ENCODE measurements around the gene PCDH15. TPM values are rescaled to one million over a fixed set of nuclear protein-coding genes. Genes with fewer than 3 reads are reported as not detected.

Gene PCDH15
- total RNA-seq, 2 experiments from 2014 or later: not detected

DNA sequence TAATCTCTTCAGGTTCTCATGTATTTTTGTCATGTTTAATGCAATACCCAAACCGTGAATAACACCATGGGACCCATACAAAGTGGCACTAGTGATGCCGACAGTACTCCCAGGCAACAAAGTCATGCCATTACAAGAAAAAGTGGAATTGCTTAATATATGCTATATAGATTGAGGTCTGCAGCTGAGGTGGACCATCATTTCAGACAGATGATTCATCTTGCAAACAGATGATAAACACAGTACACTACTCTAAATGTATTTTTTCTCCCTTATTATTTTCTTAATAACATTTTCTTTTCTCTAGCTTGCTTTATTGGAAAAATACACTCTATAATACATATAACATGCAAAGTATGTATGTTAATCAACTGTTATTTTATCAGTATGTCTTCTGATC lies 14.6 kb upstream of the PCDH15 start:
- Histone ChIP-seq H3K9me3 (ENCODE audit: control insufficient read depth in 1 of 2, insufficient read depth in 1 of 2, low read length in 2 of 2) (peaks cover 0 to 10% of the 10 kb centered on the region in 2 experiments), H3K4me3 (ENCODE audit: low read length) (no peak overlapping the region), H3K27ac (ENCODE audit: low read depth in 1 of 2, low read length in 2 of 2) (no peak overlapping the region), H3K4me1 (ENCODE audit: insufficient read depth, low read length) (no peaks in the 10 kb centered on the region), H3K27me3 (ENCODE audit: control insufficient read depth in 1 of 2, insufficient read depth in 2 of 2, low read length in 2 of 2) (no peaks in the 10 kb centered on the region), H3K36me3 (ENCODE audit: insufficient read depth, low read length) (no peaks in the 10 kb centered on the region)
- no peaks in the 10 kb centered on the region for H3K27me3 Mint-ChIP-seq
- H3K9me3 Mint-ChIP-seq: peaks cover 8% of the 10 kb centered on the region
- H3K36me3 Mint-ChIP-seq (ENCODE audit: low read depth): no peaks in the 10 kb centered on the region
- TF ChIP-seq, protein P1, sequence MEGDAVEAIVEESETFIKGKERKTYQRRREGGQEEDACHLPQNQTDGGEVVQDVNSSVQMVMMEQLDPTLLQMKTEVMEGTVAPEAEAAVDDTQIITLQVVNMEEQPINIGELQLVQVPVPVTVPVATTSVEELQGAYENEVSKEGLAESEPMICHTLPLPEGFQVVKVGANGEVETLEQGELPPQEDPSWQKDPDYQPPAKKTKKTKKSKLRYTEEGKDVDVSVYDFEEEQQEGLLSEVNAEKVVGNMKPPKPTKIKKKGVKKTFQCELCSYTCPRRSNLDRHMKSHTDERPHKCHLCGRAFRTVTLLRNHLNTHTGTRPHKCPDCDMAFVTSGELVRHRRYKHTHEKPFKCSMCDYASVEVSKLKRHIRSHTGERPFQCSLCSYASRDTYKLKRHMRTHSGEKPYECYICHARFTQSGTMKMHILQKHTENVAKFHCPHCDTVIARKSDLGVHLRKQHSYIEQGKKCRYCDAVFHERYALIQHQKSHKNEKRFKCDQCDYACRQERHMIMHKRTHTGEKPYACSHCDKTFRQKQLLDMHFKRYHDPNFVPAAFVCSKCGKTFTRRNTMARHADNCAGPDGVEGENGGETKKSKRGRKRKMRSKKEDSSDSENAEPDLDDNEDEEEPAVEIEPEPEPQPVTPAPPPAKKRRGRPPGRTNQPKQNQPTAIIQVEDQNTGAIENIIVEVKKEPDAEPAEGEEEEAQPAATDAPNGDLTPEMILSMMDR (IDR thresholded peaks at IDR 0.05): no peak
- intact Hi-C loops (cut with DNase I, micrococcal nuclease): no loop called here
- ChIA-PET POLR2A (no interaction called here), CTCF (no interaction called here)
- no peak overlapping the region for H3K27ac Mint-ChIP-seq
- no peak for DNase-seq
- no peak overlapping the region for H3K4me3 Mint-ChIP-seq
- no peak for ATAC-seq (ENCODE audit: poor library complexity)
- no peaks in the 10 kb centered on the region for H3K4me1 Mint-ChIP-seq (ENCODE audit: low read depth)

DNA sequence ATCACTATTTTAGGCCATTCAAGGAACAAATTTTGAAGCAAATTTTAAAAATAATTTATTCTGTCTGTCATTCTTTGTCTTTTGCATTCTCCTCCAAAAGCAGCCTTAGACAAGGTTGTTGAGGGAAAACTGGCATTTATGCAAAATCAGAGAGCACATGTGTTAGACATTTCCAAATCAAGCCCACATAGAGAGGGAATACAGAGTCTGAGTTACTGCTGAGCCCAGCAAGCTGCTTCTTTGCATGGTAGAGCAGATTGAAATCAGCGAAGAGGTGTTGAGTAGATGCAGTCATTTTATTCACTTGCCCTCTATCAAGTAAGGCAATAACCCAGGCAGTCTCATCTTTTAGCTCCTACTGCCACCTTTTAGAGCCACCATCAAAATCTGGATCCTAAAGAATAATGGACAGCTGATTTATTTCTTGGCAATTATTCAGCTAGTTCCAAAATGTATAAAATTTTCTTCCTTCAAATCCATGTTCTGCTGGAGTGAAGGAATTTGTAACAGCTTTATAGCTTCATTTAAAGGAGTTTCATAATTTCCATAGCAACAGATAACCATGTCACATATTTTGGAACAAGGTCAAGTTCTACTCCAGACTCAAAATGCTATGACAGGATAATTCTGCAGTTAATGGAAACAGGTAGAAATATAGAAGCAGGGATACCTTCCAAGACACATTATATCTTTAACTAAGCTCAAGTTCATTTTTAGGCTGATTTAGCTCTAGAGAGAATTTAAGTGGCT lies 7.3 kb upstream of the PCDH15 start:
- intact Hi-C loops (cut with DNase I, micrococcal nuclease): no loop called here
- no peak overlapping the region for H3K4me3 ChIP-seq (ENCODE audit: low read length)
- Mint-ChIP-seq H3K4me3 (no peak overlapping the region), H3K4me1 (ENCODE audit: low read depth) (no peaks in the 10 kb centered on the region), H3K27ac (no peak overlapping the region), H3K9me3 (peaks cover 10% of the 10 kb centered on the region), H3K36me3 (ENCODE audit: low read depth) (no peaks in the 10 kb centered on the region), H3K27me3 (no peaks in the 10 kb centered on the region)
- ATAC-seq (ENCODE audit: poor library complexity) (no peak), DNase-seq (no peak)
- POLR2A ChIA-PET: no interaction called here
- peaks cover 0 to 19% of the 10 kb centered on the region in 2 experiments for H3K9me3 ChIP-seq (ENCODE audit: control insufficient read depth in 1 of 2, insufficient read depth in 1 of 2, low read length in 2 of 2)
- CTCF ChIA-PET: interaction anchor here (0.9 kb wide), 1 partner anchor 11 kb away, joined by 3 read pairs; no protein-coding TSS in a partner anchor
- no peaks in the 10 kb centered on the region for H3K27me3 ChIP-seq (ENCODE audit: control insufficient read depth in 1 of 2, insufficient read depth in 2 of 2, low read length in 2 of 2)
- no peaks in the 10 kb centered on the region for H3K36me3 ChIP-seq (ENCODE audit: insufficient read depth, low read length)
- no peak overlapping the region for H3K27ac ChIP-seq (ENCODE audit: low read depth in 1 of 2, low read length in 2 of 2)
- no peaks in the 10 kb centered on the region for H3K4me1 ChIP-seq (ENCODE audit: insufficient read depth, low read length)
- TF ChIP-seq, protein P1 (IDR thresholded peaks at IDR 0.05): no peak

DNA sequence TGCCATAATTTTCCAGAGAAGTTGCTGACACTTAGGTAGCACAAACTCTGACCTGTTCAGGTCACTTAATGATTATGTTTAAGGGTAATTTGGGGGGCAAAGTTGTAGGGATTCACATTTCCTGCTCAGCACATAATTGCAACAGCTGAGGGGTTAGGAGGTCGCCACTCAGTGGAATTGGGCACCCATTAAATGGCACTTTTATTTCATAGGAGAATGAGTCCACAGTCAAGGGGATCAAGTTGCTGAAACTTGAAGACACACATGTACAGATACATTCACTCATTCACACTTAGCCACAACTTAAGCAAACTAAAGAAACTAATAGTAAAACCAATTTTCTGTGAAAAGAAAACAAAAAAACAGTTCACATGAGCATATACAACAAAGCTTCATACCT lies 1.5 kb downstream of the PCDH15 start:
- no peak overlapping the region for H3K27ac ChIP-seq (ENCODE audit: low read depth in 1 of 2, low read length in 2 of 2)
- no peaks in the 10 kb centered on the region for H3K27me3 ChIP-seq (ENCODE audit: control insufficient read depth in 1 of 2, insufficient read depth in 2 of 2, low read length in 2 of 2)
- Mint-ChIP-seq H3K27me3 (no peaks in the 10 kb centered on the region), H3K4me1 (ENCODE audit: low read depth) (no peaks in the 10 kb centered on the region), H3K27ac (no peak overlapping the region), H3K9me3 (peaks cover 2% of the 10 kb centered on the region), H3K4me3 (no peak overlapping the region), H3K36me3 (ENCODE audit: low read depth) (no peaks in the 10 kb centered on the region)
- ChIA-PET CTCF (no interaction called here), POLR2A (no interaction called here)
- ATAC-seq (ENCODE audit: poor library complexity) (no peak), DNase-seq (no peak)
- H3K4me3 ChIP-seq (ENCODE audit: low read length): no peak overlapping the region
- TF ChIP-seq, protein P1 (IDR thresholded peaks at IDR 0.05): no peak
- no peaks in the 10 kb centered on the region for H3K4me1 ChIP-seq (ENCODE audit: insufficient read depth, low read length)
- H3K36me3 ChIP-seq (ENCODE audit: insufficient read depth, low read length): no peaks in the 10 kb centered on the region
- peaks cover 5% of the 10 kb centered on the region in 2 experiments for H3K9me3 ChIP-seq (ENCODE audit: control insufficient read depth in 1 of 2, insufficient read depth in 1 of 2, low read length in 2 of 2)
- intact Hi-C loops (cut with DNase I, micrococcal nuclease): no loop called here

Data from CD4-positive, alpha-beta T cell (primary cell).